CD14-positive monocyte (primary cell): ENCODE results near the gene MMAB. TPM values are rescaled to one million over a fixed set of nuclear protein-coding genes. Genes with fewer than 3 reads are reported as not detected.

Experiments
- DNase-seq, 3 donors: peaks; one replicate each; pipeline ENCODE4 v3.0.0-alpha.2; 2011 to 2022
- H2AFZ ChIP-seq: 2 replicates; pipeline ENCODE4 v1.6.0; 2012; ENCODE audit warnings: mild to moderate bottlenecking, low read depth, low read length, inconsistent platforms; ENCODE audit not compliant: insufficient read depth, poor library complexity, severe bottlenecking
- H3K27ac ChIP-seq, 2 donors: 1 replicate in 1 of 2; 2 replicates in 1 of 2; pipeline ENCODE4 v1.5.1; 2012 to 2013; ENCODE audit warnings: low read length in 2 of 2, control low read depth in 1 of 2, inconsistent platforms in 1 of 2, low read depth in 1 of 2, mild to moderate bottlenecking in 1 of 2
- H3K27me3 ChIP-seq, 2 donors: one replicate each; pipeline versions ENCODE4 v1.6.0 to v1.6.1; 2011 to 2013; ENCODE audit warnings: low read length in 2 of 2; ENCODE audit not compliant: control insufficient read depth in 2 of 2, insufficient read depth in 2 of 2
- H3K36me3 ChIP-seq, 2 donors: replicated peaks in 1 of 2; 1 replicate in 1 of 2; 2 replicates in 1 of 2; pipeline versions ENCODE4 v1.5.1 to v1.6.1; 2012 to 2013; ENCODE audit warnings: low read length in 2 of 2, control low read depth in 1 of 2, inconsistent platforms in 1 of 2, mild to moderate bottlenecking in 1 of 2; ENCODE audit not compliant: insufficient read depth in 2 of 2, control insufficient read depth in 1 of 2
- H3K4me1 ChIP-seq, 2 donors: 1 replicate in 1 of 2; 2 replicates in 1 of 2; pipeline versions ENCODE4 v1.5.1 to v1.6.1; 2012 to 2013; ENCODE audit warnings: low read length in 2 of 2, control low read depth in 1 of 2, inconsistent platforms in 1 of 2, mild to moderate bottlenecking in 1 of 2, moderate library complexity in 1 of 2; ENCODE audit not compliant: insufficient read depth in 2 of 2, control insufficient read depth in 1 of 2
- H3K4me2 ChIP-seq: replicated peaks from 2 replicates; pipeline ENCODE3; 2012; ENCODE audit warnings: low read length, moderate library complexity, mild to moderate bottlenecking; ENCODE audit not compliant: poor library complexity, severe bottlenecking; ENCODE audit errors: extremely low read depth
- H3K4me3 ChIP-seq, 3 experiments: fragments of 200-600 bp in 1 of 3; sonication (generic) in 1 of 3; replicated peaks in 1 of 3; 1 replicate in 2 of 3; 2 replicates in 1 of 3; pipeline ENCODE4 v1.5.1; 2011 to 2013; ENCODE audit warnings: low read length in 3 of 3, mild to moderate bottlenecking in 3 of 3, control low read depth in 2 of 3, low read depth in 2 of 3, inconsistent platforms in 1 of 3, moderate library complexity in 1 of 3
- H3K79me2 ChIP-seq: 2 replicates; pipeline ENCODE4 v1.6.0; 2012; ENCODE audit warnings: mild to moderate bottlenecking, control low read depth, inconsistent platforms, low read length, moderate library complexity; ENCODE audit not compliant: insufficient read depth
- H3K9ac ChIP-seq: 2 replicates; pipeline ENCODE4 v1.6.0; 2017; ENCODE audit warnings: low read length, mild to moderate bottlenecking; ENCODE audit not compliant: insufficient read depth, poor library complexity, severe bottlenecking
- H3K9me3 ChIP-seq, 2 donors: replicated peaks in 1 of 2; 1 replicate in 1 of 2; 2 replicates in 1 of 2; pipeline versions ENCODE4 v1.5.1 to v1.6.1; 2012 to 2013; ENCODE audit warnings: low read length in 2 of 2, control low read depth in 1 of 2; ENCODE audit not compliant: control insufficient read depth in 1 of 2, insufficient read depth in 1 of 2
- H4K20me1 ChIP-seq: 2 replicates; pipeline ENCODE4 v1.6.0; 2012; ENCODE audit warnings: mild to moderate bottlenecking, low read length, control low read depth, moderate library complexity; ENCODE audit not compliant: insufficient read depth
- H3K27ac Mint-ChIP-seq, 7 donors: one replicate each; pipeline ENCODE4 v1.8.0; 2020; ENCODE audit warnings: mild to moderate bottlenecking in 7 of 7, mixed read lengths in 7 of 7, moderate library complexity in 6 of 7, inconsistent platforms in 2 of 7
- H3K27me3 Mint-ChIP-seq, 3 donors: one replicate each; pipeline ENCODE4 v1.8.0; 2021 to 2022; ENCODE audit warnings: low read depth in 3 of 3, mild to moderate bottlenecking in 3 of 3, mixed read lengths in 3 of 3, moderate library complexity in 3 of 3, inconsistent platforms in 1 of 3
- H3K36me3 Mint-ChIP-seq, 2 donors: one replicate each; pipeline ENCODE4 v1.8.0; 2020; ENCODE audit warnings: mixed read lengths in 2 of 2, inconsistent platforms in 1 of 2, mild to moderate bottlenecking in 1 of 2
- H3K4me1 Mint-ChIP-seq: one replicate; pipeline ENCODE4 v1.8.0; 2020; ENCODE audit warnings: mild to moderate bottlenecking, mixed read lengths
- H3K4me3 Mint-ChIP-seq, 2 donors: one replicate each; pipeline ENCODE4 v1.8.0; 2020; ENCODE audit warnings: mild to moderate bottlenecking in 2 of 2, mixed read lengths in 2 of 2, moderate library complexity in 1 of 2
- H3K9me3 Mint-ChIP-seq, 7 donors: one replicate each; pipeline ENCODE4 v1.8.0; 2020 to 2022; ENCODE audit warnings: mixed read lengths in 7 of 7, mild to moderate bottlenecking in 6 of 7, moderate library complexity in 6 of 7, inconsistent platforms in 2 of 7
- WGBS: methylation state at CpG from one replicate; pipeline ENCODE4 v1.1.5; 2013; ENCODE audit warnings: missing lambda C conversion rate; ENCODE audit not compliant: insufficient coverage; 5-methylcytosine and 5-hydroxymethylcytosine counted together
- intact Hi-C, 2 donors: fragments of 100-400 bp; cut with micrococcal nuclease; formaldehyde crosslinking; loops; one replicate each; pipeline versions ENCODE4 v1.15.0 to v1.15.1; 2023
- polyA plus RNA-seq, 3 donors: library from polyadenylated mRNA; depleted of rRNA in 1 of 3; unstranded in 2 of 3; stranded (reverse) in 1 of 3; fragments of 300-500 nt in 2 of 3; fragments of >200 nt in 1 of 3; fragmentation: Illumina TruSeq in 2 of 3; gene quantifications; 1 replicate in 2 of 3; 2 replicates in 1 of 3; pipeline ENCODE4 v1.2.3, GENCODE V29; 2012 to 2021
- TF ChIP-seq, protein P1 (sequence below): fragments of 200-600 bp; IDR thresholded peaks from one replicate; pipeline ENCODE4 v1.8.0; 2022; ENCODE audit warnings: antibody characterized with exemption, mild to moderate bottlenecking

MMAB gene
- polyA plus RNA-seq, 3 donors: 5.0 to 15.6 (median 12.4) TPM

GRCh38 chr12:109518820-109519665 is 54.3 kb downstream of the MMAB start:
- H3K36me3 ChIP-seq: peaks cover 79 to 98% of the 10 kb centered on the region in 2 donors
- H3K9me3 ChIP-seq: no peaks in the 10 kb centered on the region
- no peaks in the 10 kb centered on the region for H3K79me2 ChIP-seq
- H3K27me3 ChIP-seq: no peaks in the 10 kb centered on the region
- no peak overlapping the region for H3K4me2 ChIP-seq
- intact Hi-C loops: loop anchor here (1.0 to 2.0 kb wide), 2 partner anchors 256 kb away; no protein-coding TSS in a partner anchor
- H3K4me3 ChIP-seq: no peak overlapping the region
- no peak overlapping the region for H3K4me3 Mint-ChIP-seq
- peaks cover 86 to 98% of the 10 kb centered on the region in 2 donors for H3K36me3 Mint-ChIP-seq
- no peak overlapping the region for H2AFZ ChIP-seq
- no peaks in the 10 kb centered on the region for H3K27me3 Mint-ChIP-seq
- no peaks in the 10 kb centered on the region for H3K4me1 ChIP-seq
- H3K9me3 Mint-ChIP-seq: no peaks in the 10 kb centered on the region
- no peak overlapping the region for H3K27ac ChIP-seq
- WGBS: 71% methylated on average over 5 of the region's 11 CpGs
- no peaks in the 10 kb centered on the region for H4K20me1 ChIP-seq
- peak overlapping the region in 2 of 7 donors; percentile 33 to 35 for H3K27ac Mint-ChIP-seq
- no peaks in the 10 kb centered on the region for H3K4me1 Mint-ChIP-seq
- peak; percentile 12 to 34 (median 34) for DNase-seq
- TF ChIP-seq, protein P1, sequence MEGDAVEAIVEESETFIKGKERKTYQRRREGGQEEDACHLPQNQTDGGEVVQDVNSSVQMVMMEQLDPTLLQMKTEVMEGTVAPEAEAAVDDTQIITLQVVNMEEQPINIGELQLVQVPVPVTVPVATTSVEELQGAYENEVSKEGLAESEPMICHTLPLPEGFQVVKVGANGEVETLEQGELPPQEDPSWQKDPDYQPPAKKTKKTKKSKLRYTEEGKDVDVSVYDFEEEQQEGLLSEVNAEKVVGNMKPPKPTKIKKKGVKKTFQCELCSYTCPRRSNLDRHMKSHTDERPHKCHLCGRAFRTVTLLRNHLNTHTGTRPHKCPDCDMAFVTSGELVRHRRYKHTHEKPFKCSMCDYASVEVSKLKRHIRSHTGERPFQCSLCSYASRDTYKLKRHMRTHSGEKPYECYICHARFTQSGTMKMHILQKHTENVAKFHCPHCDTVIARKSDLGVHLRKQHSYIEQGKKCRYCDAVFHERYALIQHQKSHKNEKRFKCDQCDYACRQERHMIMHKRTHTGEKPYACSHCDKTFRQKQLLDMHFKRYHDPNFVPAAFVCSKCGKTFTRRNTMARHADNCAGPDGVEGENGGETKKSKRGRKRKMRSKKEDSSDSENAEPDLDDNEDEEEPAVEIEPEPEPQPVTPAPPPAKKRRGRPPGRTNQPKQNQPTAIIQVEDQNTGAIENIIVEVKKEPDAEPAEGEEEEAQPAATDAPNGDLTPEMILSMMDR: peak; percentile 79
- no peak overlapping the region for H3K9ac ChIP-seq

DNA sequence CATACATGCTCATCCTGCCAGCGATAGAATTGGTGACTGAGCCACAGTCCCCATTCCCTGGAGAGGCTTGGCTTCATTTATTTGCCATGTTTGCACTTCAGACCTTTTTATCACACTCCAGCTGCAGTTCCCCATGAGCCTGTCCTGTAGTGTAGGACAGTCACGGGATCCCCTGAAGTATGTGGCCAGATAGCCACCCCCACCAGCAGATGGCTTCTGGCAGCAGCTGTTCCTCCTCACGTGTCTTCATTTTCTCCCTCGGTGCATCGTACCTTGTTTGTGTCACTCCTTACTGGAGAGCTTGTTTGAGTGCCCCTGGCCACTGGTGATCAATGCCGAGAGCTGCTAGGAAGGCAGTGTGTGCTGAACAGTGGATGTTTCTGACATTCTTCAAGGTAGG is 55.7 kb downstream of the MMAB start:
- Histone ChIP-seq H3K27me3 (no peaks in the 10 kb centered on the region), H3K9me3 (no peaks in the 10 kb centered on the region), H3K4me3 (no peak overlapping the region), H3K36me3 (peaks cover 79 to 98% of the 10 kb centered on the region in 2 donors), H3K79me2 (no peaks in the 10 kb centered on the region), H4K20me1 (no peaks in the 10 kb centered on the region), H3K9ac (no peak overlapping the region), H3K4me2 (no peak overlapping the region), H3K4me1 (no peaks in the 10 kb centered on the region), H3K27ac (no peak overlapping the region), H2AFZ (no peak overlapping the region)
- Mint-ChIP-seq H3K27ac (no peak overlapping the region), H3K4me1 (no peaks in the 10 kb centered on the region), H3K36me3 (peaks cover 85 to 97% of the 10 kb centered on the region in 2 donors), H3K4me3 (no peak overlapping the region), H3K9me3 (no peaks in the 10 kb centered on the region), H3K27me3 (no peaks in the 10 kb centered on the region)
- DNase-seq: no peak
- TF ChIP-seq, protein P1: no peak
- WGBS: 94% methylated on average over 6 of the region's 6 CpGs
- intact Hi-C loops: loop anchor here (1.0 to 2.0 kb wide), 2 partner anchors 257 to 258 kb away; no protein-coding TSS in a partner anchor
